Activated T-helper 1 cell treated with anti-CD3 and anti-CD28 coated beads, Interleukin-12 subunit alpha, Interleukin-12 subunit beta, Interleukin-2, Interleukin-4 antibody, amounts not matched to agents 30 ng/mL and 10 ng/mL and 1 ng/mL, durations not matched to agents 14 hours and 24 hours and 36 hours (primary cell): Measurements from ENCODE around the gene SPRR1A. TPM values are rescaled to one million over a fixed set of nuclear protein-coding genes. Genes with fewer than 3 reads are reported as not detected.

Experiments
- DNase-seq: peaks from one replicate; pipeline ENCODE4 v3.0.0; 2021; ENCODE audit warnings: low spot score
- H3K27ac Mint-ChIP-seq: one replicate; pipeline ENCODE4 v1.8.0; 2021; ENCODE audit warnings: mild to moderate bottlenecking, mixed read lengths
- H3K27me3 Mint-ChIP-seq: one replicate; pipeline ENCODE4 v1.8.0; 2022; ENCODE audit warnings: mild to moderate bottlenecking, moderate library complexity, mixed read lengths; ENCODE audit not compliant: insufficient read depth
- H3K36me3 Mint-ChIP-seq: one replicate; pipeline ENCODE4 v1.8.0; 2021; ENCODE audit warnings: low read depth, mixed read lengths
- H3K4me1 Mint-ChIP-seq: one replicate; pipeline ENCODE4 v1.8.0; 2021; ENCODE audit warnings: low read depth, mixed read lengths
- H3K4me3 Mint-ChIP-seq: one replicate; pipeline ENCODE4 v1.8.0; 2021; ENCODE audit warnings: mild to moderate bottlenecking, moderate library complexity, mixed read lengths
- H3K9me3 Mint-ChIP-seq: one replicate; pipeline ENCODE4 v1.8.0; 2021; ENCODE audit warnings: mixed read lengths
- intact Hi-C: fragments of 100-400 bp; cut with micrococcal nuclease; formaldehyde crosslinking; loops from one replicate; pipeline ENCODE4 v1.15.1; 2024
- total RNA-seq: library from RNA; stranded (reverse); gene quantifications from 2 replicates; pipeline ENCODE4 v1.2.3, GENCODE V29; 2022

The SPRR1A gene, protein sequence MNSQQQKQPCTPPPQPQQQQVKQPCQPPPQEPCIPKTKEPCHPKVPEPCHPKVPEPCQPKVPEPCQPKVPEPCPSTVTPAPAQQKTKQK
- total RNA-seq, result not detected in 2 replicates

DNA sequence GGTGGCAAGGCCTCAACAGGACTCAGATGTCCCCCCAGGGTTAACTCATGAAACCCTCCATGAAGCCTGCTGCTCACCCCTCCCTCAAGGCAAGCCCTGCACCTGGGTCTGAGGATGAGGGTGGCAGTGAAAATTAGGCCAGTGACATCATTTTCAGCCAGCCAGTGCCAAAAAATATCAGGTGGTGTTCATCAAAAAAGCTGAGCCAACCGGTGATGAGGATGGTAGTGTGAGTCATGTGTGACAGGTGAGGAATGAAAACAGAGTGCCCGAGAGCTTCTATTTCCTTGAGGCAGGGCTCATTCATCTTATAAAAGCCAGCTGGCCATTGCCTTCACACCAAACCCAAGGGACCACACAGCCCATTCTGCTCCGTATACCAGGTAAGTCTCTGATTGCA lies at the start of gene SPRR1A:
Gene SPRR1A, plus strand, starts transcription at position 339 of the 400 bp plus-strand sequence. CDS start 1,150 bp downstream, outside the sequence.
- Mint-ChIP-seq H3K27me3 (peaks cover 2% of the 10 kb centered on the region), H3K36me3 (no peaks in the 10 kb centered on the region), H3K27ac (no peak within 1 kb of the TSS), H3K9me3 (no peaks in the 10 kb centered on the region), H3K4me1 (no peaks in the 10 kb centered on the region), H3K4me3 (no peak within 1 kb of the TSS)
- DNase-seq, result no peak
- intact Hi-C loops, result no loop called here

DNA sequence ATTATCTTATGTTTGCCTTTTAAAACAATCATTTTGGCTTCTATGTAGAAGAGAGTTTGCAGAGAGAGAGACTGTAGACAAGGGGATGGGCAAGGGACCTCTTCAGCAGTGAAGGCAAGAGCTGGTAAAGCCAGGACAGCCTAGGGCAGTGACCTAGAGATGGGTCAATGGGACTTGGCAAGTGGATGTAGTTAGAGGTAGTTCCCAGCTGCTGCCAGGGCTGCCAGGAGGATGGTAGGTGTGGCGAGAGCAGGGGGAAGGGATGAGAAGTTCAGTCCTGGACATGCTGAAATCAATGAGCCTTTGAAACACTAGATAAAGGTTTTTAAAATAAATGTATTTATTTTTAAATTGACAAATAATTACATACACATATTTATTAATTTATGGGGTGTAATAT lies 43.3 kb upstream of the SPRR1A start:
- H3K27ac Mint-ChIP-seq, result no peak overlapping the region
- no peak for DNase-seq
- H3K27me3 Mint-ChIP-seq, result peaks cover 3% of the 10 kb centered on the region
- intact Hi-C loops, result no loop called here
- H3K4me1 Mint-ChIP-seq, result no peaks in the 10 kb centered on the region
- H3K4me3 Mint-ChIP-seq, result no peak overlapping the region
- no peaks in the 10 kb centered on the region for H3K36me3 Mint-ChIP-seq
- no peaks in the 10 kb centered on the region for H3K9me3 Mint-ChIP-seq

DNA sequence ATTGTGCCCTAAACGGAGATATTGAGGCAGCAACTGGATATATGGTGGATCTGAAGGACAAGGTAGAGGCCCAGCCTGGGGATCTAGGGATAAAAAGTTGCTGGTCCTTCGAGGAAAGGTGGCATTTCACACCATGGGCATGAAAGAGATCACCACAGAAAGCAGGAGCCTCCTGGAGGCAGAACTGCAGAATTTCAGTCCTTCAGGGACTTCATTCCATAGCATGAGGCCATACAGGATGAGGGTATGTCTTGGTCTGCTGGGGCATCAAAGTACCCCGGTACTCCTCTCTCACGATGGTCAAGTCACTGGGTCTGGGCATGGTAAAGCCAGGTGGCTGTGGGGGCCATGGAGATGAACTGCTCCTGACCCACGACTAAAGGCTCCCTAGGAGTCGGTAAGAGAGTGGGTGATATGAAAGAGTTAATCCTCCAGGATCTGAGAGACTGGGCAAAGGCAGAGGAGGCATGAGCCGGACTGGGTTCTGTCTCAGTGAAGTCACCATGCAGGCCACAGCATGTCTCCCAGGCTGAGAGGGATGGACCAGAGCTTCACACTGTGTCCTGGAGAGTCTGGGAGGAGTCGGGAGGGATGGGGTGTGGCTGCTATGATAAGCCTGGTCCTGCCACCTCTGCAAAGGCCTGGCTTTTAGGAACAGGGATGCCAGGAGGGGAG lies 42.7 kb upstream of the SPRR1A start:
- intact Hi-C loops, result no loop called here
- Mint-ChIP-seq H3K36me3 (no peaks in the 10 kb centered on the region), H3K4me1 (no peaks in the 10 kb centered on the region), H3K4me3 (no peak overlapping the region), H3K27me3 (peaks cover 3% of the 10 kb centered on the region), H3K27ac (no peak overlapping the region), H3K9me3 (no peaks in the 10 kb centered on the region)
- DNase-seq, result no peak

DNA sequence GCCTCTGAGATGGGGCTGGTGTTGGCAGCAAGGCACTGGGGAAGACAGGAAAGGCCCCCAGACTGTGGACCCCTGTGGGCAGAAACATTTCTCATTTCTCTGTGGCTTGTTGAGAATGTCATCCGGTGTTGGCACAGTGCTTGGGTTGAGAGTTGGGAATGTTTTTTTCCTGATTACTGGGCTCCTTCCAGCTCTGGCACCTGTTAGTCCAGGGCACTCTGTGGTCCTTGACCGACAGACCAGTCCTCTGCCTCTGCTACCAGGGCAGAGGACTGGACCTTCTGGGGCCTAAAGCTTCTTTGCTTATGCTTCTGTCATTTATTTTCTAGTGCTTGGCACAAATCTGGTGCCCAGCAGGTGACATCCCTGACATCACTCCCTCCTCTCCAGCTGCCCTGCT lies 41.7 kb upstream of the SPRR1A start:
- no peak overlapping the region for H3K4me3 Mint-ChIP-seq
- H3K36me3 Mint-ChIP-seq, result no peaks in the 10 kb centered on the region
- no peaks in the 10 kb centered on the region for H3K4me1 Mint-ChIP-seq
- H3K9me3 Mint-ChIP-seq, result no peaks in the 10 kb centered on the region
- DNase-seq, result no peak
- no peak overlapping the region for H3K27ac Mint-ChIP-seq
- H3K27me3 Mint-ChIP-seq, result peaks cover 7% of the 10 kb centered on the region
- intact Hi-C loops, result no loop called here

DNA sequence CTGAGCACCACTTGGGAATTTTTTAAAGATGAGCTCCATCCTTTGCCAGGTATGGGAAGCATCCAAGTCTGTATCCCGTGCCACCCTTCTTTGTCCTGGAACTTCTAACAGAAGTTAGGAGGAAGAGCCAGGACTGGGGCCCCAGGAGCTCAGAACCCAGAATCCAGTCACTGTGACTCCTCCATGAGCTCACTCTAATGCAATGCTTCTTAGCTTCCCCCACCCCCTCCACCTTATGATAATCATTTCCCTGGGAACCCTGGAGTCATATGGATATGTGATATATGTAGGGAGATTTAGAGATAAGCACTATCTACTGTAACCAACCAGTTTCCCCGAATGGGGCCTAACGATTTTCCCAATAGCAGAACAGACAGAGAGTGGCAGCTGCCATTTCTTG lies 37.6 kb upstream of the SPRR1A start:
- H3K9me3 Mint-ChIP-seq, result no peaks in the 10 kb centered on the region
- no peaks in the 10 kb centered on the region for H3K36me3 Mint-ChIP-seq

DNA sequence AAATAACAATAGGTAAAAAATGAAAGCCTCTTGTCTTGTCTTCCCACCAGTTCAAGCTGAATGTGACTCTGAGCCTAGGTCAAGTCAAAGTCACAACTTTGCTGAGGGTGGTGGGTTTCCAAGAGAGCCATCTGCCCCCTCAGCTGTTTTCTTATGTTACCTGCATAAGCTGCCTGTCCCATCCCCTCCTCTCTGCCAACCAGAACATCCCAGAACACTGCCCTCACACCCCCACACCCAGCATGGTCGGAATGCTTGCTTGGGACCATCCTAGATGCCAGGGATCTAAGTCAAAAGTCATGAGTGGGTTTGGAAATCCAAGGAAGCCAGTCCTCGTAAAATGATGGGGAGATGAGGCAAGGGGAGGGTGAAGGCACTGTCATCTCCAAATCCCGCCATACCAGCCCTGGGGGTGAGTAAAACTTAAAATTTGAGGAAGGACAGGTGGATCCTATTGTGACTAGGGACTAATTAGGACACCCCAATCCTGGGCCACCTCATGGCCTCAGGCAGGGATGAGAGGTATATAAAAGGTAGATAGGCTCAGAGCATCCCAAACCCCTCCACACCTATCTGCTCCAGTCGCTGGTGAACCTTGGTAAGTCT lies 37.1 kb upstream of the SPRR1A start, which contains the start of gene SPRR5:
Gene SPRR5, plus strand, starts transcription at position 556 of the 606 bp plus-strand sequence. CDS start 1,349 bp downstream, outside the sequence.
- Mint-ChIP-seq H3K4me1 (no peaks in the 10 kb centered on the region), H3K9me3 (no peaks in the 10 kb centered on the region), H3K4me3 (no peak within 1 kb of the TSS), H3K27ac (no peak within 1 kb of the TSS), H3K36me3 (no peaks in the 10 kb centered on the region), H3K27me3 (peaks cover 7% of the 10 kb centered on the region)
- DNase-seq, result no peak
- intact Hi-C loops, result no loop called here

More for the DNA sequence above, 37.6 kb upstream of the SPRR1A start:
- H3K4me3 Mint-ChIP-seq, result no peak overlapping the region
- intact Hi-C loops, result no loop called here
- H3K4me1 Mint-ChIP-seq, result no peaks in the 10 kb centered on the region
- no peak overlapping the region for H3K27ac Mint-ChIP-seq
- no peak for DNase-seq
- peaks cover 7% of the 10 kb centered on the region for H3K27me3 Mint-ChIP-seq

DNA sequence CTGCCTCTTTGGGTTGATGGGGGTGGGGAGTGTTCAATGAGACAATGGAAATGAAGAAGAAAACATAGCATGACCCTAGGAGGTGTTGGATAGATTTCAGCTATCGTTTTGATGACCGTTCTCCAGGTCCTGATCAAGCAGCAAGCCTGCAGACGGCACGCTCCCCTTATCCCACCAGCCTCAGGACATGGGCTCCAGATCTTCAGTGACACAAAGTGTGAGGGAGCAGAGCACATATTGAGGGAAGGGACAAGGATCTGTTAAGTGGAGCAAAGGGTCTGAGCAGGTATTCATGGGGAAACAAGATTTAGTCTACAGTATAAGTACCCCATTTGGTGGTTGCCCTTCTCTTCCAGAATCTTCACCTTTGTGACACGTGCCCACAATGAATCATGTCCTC lies 32.2 kb upstream of the SPRR1A start:
- Mint-ChIP-seq H3K36me3 (no peaks in the 10 kb centered on the region), H3K9me3 (no peaks in the 10 kb centered on the region), H3K27me3 (peaks cover 3% of the 10 kb centered on the region), H3K27ac (no peak overlapping the region), H3K4me3 (no peak overlapping the region), H3K4me1 (no peaks in the 10 kb centered on the region)
- intact Hi-C loops, result no loop called here
- DNase-seq, result no peak

DNA sequence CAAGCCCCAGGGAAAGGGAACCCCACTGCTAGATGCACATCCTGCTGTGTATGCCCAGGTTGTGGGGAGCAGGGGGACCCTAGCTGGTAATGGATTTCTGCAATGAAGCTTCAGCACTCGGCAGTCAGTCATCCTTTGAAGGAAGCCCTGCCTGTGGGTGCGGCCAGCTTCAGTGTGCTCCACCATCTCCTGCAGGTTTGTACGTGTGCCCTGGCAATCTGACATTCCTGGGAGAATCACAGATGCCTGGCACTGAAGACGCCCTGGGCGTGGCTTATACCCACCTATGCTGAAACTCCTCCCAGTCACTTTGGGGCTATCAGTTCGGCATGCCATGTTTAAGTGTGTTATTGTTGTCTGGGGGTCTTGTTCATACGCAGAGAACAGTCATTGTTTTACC lies 30.1 kb upstream of the SPRR1A start:
- Mint-ChIP-seq H3K9me3 (no peaks in the 10 kb centered on the region), H3K4me3 (no peak overlapping the region), H3K27me3 (no peaks in the 10 kb centered on the region), H3K4me1 (no peaks in the 10 kb centered on the region), H3K36me3 (no peaks in the 10 kb centered on the region), H3K27ac (no peak overlapping the region)
- intact Hi-C loops, result no loop called here
- DNase-seq, result no peak

DNA sequence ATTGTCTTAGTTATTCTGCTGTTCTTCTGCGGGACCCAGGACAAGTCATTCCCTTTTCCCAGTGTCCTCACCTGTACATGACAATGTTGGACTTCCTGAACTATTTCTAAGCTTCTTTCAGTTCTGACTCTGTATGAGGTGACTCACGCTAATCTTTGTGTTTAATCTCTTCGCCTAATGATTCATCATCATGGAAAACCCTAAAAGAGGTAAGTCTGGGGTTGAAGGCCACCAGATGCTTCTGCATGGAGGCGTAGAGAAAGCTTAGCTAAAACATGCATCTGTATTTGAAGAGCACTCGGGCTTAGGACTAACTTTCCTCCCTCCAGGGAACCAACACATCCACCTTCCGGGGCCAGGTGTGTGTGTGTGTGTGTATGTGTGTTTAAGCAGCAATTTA lies 29.4 kb upstream of the SPRR1A start:
- no peak for DNase-seq
- intact Hi-C loops, result no loop called here
- no peak overlapping the region for H3K27ac Mint-ChIP-seq
- H3K4me1 Mint-ChIP-seq, result no peaks in the 10 kb centered on the region
- H3K4me3 Mint-ChIP-seq, result no peak overlapping the region
- H3K9me3 Mint-ChIP-seq, result no peaks in the 10 kb centered on the region
- no peaks in the 10 kb centered on the region for H3K27me3 Mint-ChIP-seq
- H3K36me3 Mint-ChIP-seq, result no peaks in the 10 kb centered on the region

DNA sequence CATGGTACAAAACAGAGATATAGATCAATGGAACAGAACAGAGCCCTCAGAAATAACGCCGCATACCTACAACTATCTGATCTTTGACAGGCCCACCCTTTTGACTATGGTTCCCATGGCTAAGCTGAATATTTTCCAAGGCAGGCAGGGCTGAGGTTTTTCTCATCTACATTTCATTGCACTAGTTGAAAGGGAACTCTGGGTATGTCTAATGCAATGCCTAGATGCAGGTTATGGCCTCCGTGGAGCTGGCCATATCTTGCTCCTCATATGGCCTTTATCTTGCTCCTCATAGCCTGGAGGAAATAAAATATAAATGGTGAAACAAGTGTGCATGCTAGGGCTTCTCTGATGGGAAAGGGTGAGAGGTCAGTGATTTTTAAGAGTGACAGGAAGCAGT lies 26.3 kb upstream of the SPRR1A start:
- DNase-seq, result no peak
- Mint-ChIP-seq H3K9me3 (no peaks in the 10 kb centered on the region), H3K36me3 (no peaks in the 10 kb centered on the region), H3K27ac (no peak overlapping the region), H3K27me3 (peaks cover 3% of the 10 kb centered on the region), H3K4me1 (no peaks in the 10 kb centered on the region), H3K4me3 (no peak overlapping the region)
- intact Hi-C loops, result no loop called here

DNA sequence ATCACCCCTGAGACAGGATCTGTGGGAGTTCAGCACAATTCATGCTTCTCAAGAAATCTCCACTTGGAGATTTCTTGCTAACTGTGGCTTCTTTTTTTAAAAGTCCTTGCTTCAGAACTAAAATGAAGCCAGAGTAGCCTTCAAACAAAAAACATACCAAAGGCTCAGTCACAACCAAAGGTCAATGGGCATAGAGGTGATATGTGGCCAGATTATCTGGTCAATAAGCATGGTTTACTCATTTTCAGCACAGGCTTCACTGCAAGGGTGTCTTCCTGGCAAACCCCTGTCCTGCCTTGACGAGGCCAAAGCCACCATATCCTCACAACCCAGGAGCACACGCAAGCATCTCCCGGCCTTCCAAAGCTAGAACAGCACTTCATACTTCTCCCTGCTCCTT lies 24.6 kb upstream of the SPRR1A start:
- Mint-ChIP-seq H3K27ac (no peak overlapping the region), H3K4me3 (no peak overlapping the region), H3K27me3 (peaks cover 3% of the 10 kb centered on the region), H3K9me3 (no peaks in the 10 kb centered on the region), H3K36me3 (no peaks in the 10 kb centered on the region), H3K4me1 (no peaks in the 10 kb centered on the region)
- intact Hi-C loops, result no loop called here
- DNase-seq, result no peak

DNA sequence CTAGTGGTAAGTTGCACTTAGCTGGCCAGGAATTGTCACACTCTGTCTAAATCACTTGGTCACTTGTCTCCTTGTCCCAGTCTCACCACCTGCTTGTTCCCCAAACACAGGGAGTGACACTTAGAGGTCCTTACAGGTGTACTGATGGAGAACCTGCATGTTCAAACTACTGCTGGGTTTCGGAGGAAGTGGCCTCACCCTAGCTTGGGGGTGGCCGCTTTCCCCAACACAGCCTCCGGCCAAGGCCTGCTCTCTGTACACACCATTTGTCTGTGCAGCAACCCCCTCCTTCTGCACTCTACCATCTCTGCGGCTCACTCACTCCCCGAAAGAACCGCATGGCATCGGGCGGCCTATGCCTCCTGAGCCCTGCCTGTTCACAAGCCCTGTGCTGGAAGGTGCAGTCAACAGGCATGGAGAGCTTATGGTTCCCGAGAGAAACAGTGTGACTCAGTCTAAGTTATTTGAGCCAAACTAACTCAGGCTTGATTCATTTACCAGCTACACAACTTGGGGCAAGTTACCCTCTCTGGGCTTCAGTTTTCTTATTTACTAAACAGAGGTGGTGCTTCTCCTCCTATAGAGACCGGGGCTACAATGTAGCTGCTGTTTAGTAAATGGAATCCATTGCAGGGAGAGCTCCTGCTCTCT lies 24.0 kb upstream of the SPRR1A start:
- Mint-ChIP-seq H3K36me3 (no peaks in the 10 kb centered on the region), H3K4me1 (no peaks in the 10 kb centered on the region), H3K4me3 (no peak overlapping the region), H3K27ac (no peak overlapping the region), H3K9me3 (no peaks in the 10 kb centered on the region), H3K27me3 (peaks cover 3% of the 10 kb centered on the region)
- no peak for DNase-seq
- intact Hi-C loops, result no loop called here

DNA sequence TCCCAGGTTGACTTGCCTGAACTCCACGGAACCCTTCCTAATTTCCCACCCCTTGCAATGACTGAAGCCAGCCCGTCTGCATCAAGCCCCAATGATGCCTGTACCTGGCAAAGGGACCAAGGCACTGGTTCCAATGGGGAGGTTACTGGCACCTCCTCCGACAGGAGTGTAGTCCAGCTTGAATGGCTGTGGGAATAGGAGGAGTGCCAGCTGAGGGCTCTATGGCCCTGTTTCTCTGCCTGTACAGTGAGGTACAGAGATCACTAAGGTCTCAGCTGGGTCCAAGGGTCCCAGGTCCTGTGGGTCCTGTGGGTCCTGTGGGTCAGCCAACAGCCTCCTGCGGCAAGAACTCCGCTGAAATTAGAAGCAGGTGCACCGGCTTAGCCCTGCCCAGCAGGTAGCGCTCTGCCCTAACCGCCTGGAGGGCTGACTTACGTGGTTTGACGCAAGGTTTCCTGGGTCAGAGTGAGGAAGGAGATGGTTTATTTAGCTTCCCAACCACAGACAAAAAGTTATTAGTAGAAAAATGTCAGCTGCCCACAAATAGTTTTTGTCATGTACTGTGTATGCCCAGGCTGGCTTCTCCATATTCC lies 23.3 kb upstream of the SPRR1A start:
- intact Hi-C loops, result no loop called here
- Mint-ChIP-seq H3K4me1 (no peaks in the 10 kb centered on the region), H3K4me3 (no peak overlapping the region), H3K27ac (no peak overlapping the region), H3K27me3 (peaks cover 3% of the 10 kb centered on the region), H3K36me3 (no peaks in the 10 kb centered on the region), H3K9me3 (no peaks in the 10 kb centered on the region)
- no peak for DNase-seq
